ENCODE measurements around the gene MUC5AC. TPM values are rescaled to one million over a fixed set of nuclear protein-coding genes. Genes with fewer than 3 reads are reported as not detected.

Gene MUC5AC
- total and polyA plus RNA-seq, 7 donors = 0.02 TPM; not detected in 6

DNA sequence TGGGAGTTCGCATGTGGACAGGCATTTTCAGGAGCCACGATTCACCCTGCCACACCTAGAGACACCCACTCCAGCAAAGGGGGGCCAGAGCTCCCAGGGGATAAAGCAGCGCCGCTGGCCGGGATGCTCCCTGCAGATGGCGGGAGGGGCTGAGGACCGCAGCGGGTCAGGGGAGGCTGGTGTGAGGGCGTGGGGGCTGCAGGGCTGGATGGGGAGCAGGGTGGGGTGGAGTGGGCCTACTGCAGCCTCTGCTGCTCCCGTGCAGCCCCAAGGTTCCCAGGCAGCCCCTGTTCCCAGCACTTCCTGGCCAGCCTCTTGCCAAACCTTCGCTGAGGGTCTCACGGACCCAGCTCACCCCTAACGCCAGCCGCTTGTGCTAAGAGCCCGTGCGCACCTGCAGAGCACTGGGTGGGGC, 78.2 kb downstream of the MUC5AC start:
- Histone ChIP-seq H3K4me3 (no peak overlapping the region), H3K27ac (no peak overlapping the region), H3K27me3 (ENCODE audit: insufficient read depth in 3 of 3, low read length in 2 of 3) (peaks cover 0 to 13% (median 5%) of the 10 kb centered on the region in 3 donors), H3K36me3 (ENCODE audit: insufficient read depth in 1 of 2, low read depth in 1 of 2) (no peaks in the 10 kb centered on the region), H3K4me1 (no peaks in the 10 kb centered on the region), H3K9me3 (no peaks in the 10 kb centered on the region)
- 56 to 63% (median 60%) methylated on average over 16 of the region's 16 CpGs for WGBS, 3 donors
- intact Hi-C loops (cut with DNase I) = no loop called here
- no peak for TF ChIP-seq CTCF (IDR thresholded peaks at IDR 0.05)
- no peak for ATAC-seq
- DNase-seq = peak in 1 of 2 donors; percentile 42

GRCh38 chr11:1236316-1237127, 78.8 kb downstream of the MUC5AC start:
- Histone ChIP-seq H3K4me1 (no peaks in the 10 kb centered on the region), H3K27me3 (ENCODE audit: insufficient read depth in 3 of 3, low read length in 2 of 3) (peaks cover 0 to 6% (median 5%) of the 10 kb centered on the region in 3 donors), H3K27ac (no peak overlapping the region), H3K4me3 (no peak overlapping the region), H3K36me3 (ENCODE audit: insufficient read depth in 1 of 2, low read depth in 1 of 2) (no peaks in the 10 kb centered on the region), H3K9me3 (no peaks in the 10 kb centered on the region)
- intact Hi-C loops (cut with DNase I) = no loop called here
- TF ChIP-seq CTCF (IDR thresholded peaks at IDR 0.05) = no peak
- 83 to 86% (median 84%) methylated on average over 33 to 37 of the region's 37 CpGs for WGBS, 3 donors
- peak; percentile 9 to 44 for DNase-seq
- no peak for ATAC-seq

GRCh38 chr11:1237128-1237580, 79.4 kb downstream of the MUC5AC start:
- H3K4me3 ChIP-seq = no peak overlapping the region
- no peak for TF ChIP-seq CTCF (IDR thresholded peaks at IDR 0.05)
- intact Hi-C loops (cut with DNase I) = no loop called here
- peaks cover 0 to 3% (median under 1%) of the 10 kb centered on the region in 3 donors for H3K27me3 ChIP-seq (ENCODE audit: insufficient read depth in 3 of 3, low read length in 2 of 3)
- no peaks in the 10 kb centered on the region for H3K9me3 ChIP-seq
- no peak overlapping the region for H3K27ac ChIP-seq
- DNase-seq = peak in 1 of 2 donors; percentile 38
- no peaks in the 10 kb centered on the region for H3K4me1 ChIP-seq
- 76 to 77% (median 76%) methylated on average over 13 of the region's 13 CpGs for WGBS, 3 donors
- H3K36me3 ChIP-seq (ENCODE audit: insufficient read depth in 1 of 2, low read depth in 1 of 2) = no peaks in the 10 kb centered on the region
- ATAC-seq = no peak

GRCh38 chr11:1237851-1238250, 80.1 kb downstream of the MUC5AC start:
- Histone ChIP-seq H3K4me1 (no peaks in the 10 kb centered on the region), H3K36me3 (ENCODE audit: insufficient read depth in 1 of 2, low read depth in 1 of 2) (no peaks in the 10 kb centered on the region), H3K9me3 (no peaks in the 10 kb centered on the region), H3K4me3 (no peak overlapping the region), H3K27ac (no peak overlapping the region), H3K27me3 (ENCODE audit: insufficient read depth in 3 of 3, low read length in 2 of 3) (peaks cover 0 to 3% (median 0%) of the 10 kb centered on the region in 3 donors)
- WGBS, 3 donors = 75 to 81% (median 77%) methylated on average over 10 of the region's 10 CpGs
- ATAC-seq (no peak), DNase-seq (peak in 1 of 2 donors; percentile 27)
- intact Hi-C loops (cut with DNase I) = no loop called here
- no peak for TF ChIP-seq CTCF (IDR thresholded peaks at IDR 0.05)
